Panc1 (cell line): Measurements from ENCODE around the gene SHROOM3. TPM values are rescaled to one million over a fixed set of nuclear protein-coding genes. Genes with fewer than 3 reads are reported as not detected.

Experiments used
- ATAC-seq: fragments of 200-7000 bp; cut with Tn5 transposase; 2 replicates; pipeline ENCODE4 v1.9.1; 2020; ENCODE audit warnings: mild to moderate bottlenecking, moderate library complexity
- BruUV-seq: library from RNA; stranded (reverse); fragments of 400-500 nt; replicated peaks from 2 replicates; lab custom pipeline; 2021; lab: Mats Ljungman, UMichigan
- CTCF ChIA-PET: fragments of 300-600 bp; sonication (Branson Sonifier 250); formaldehyde crosslinking; loops from one replicate; lab custom pipeline; 2022; ENCODE audit warnings: antibody characterized with exemption; lab: Charles Lee
- POLR2A ChIA-PET: fragments of 300-600 bp; sonication (Branson Sonifier 250); formaldehyde crosslinking; loops from one replicate; lab custom pipeline; 2022; ENCODE audit warnings: antibody characterized with exemption; lab: Charles Lee
- DNase-seq: peaks from one replicate; pipeline ENCODE4 v3.0.0-alpha.2; 2010; ENCODE audit warnings: low read depth, low spot score
- H3K27ac ChIP-seq: 2 replicates; pipeline ENCODE4 v1.5.1; 2011; ENCODE audit warnings: mild to moderate bottlenecking, low read length, inconsistent platforms
- H3K27me3 ChIP-seq: fragments of 200-500 bp; sonication (Bioruptor generic); 2 replicates; pipeline ENCODE4 v1.6.0; 2014; ENCODE audit warnings: low read length, inconsistent platforms; ENCODE audit not compliant: control insufficient read depth, insufficient read depth
- H3K36me3 ChIP-seq: fragments of 200-500 bp; sonication (Bioruptor generic); 2 replicates; pipeline ENCODE4 v1.5.1; 2014; ENCODE audit warnings: inconsistent platforms, mild to moderate bottlenecking, low read length, moderate library complexity; ENCODE audit not compliant: control insufficient read depth, insufficient read depth
- H3K4me1 ChIP-seq: 2 replicates; pipeline ENCODE4 v1.5.1; 2011; ENCODE audit warnings: inconsistent platforms, mild to moderate bottlenecking, low read length, moderate library complexity; ENCODE audit not compliant: control insufficient read depth, insufficient read depth
- H3K4me3 ChIP-seq, 2 experiments: 2 replicates each; pipeline ENCODE4 v1.5.1; 2011 to 2012; ENCODE audit warnings: low read depth in 2 of 2, low read length in 2 of 2, mild to moderate bottlenecking in 2 of 2, inconsistent platforms in 1 of 2, moderate library complexity in 1 of 2
- H3K9me3 ChIP-seq: fragments of 200-500 bp; sonication (Bioruptor generic); 2 replicates; pipeline ENCODE4 v1.5.1; 2014; ENCODE audit warnings: low read depth, mild to moderate bottlenecking, inconsistent platforms, low read length, moderate library complexity; ENCODE audit not compliant: control insufficient read depth, insufficient read depth
- CTCF ChIP-seq: fragments of 450-650 bp; IDR thresholded peaks from 2 replicates; pipeline ENCODE4 v1.5.1; 2017; ENCODE audit warnings: mild to moderate bottlenecking
- POLR2AphosphoS5 ChIP-seq: IDR thresholded peaks from 2 replicates; pipeline ENCODE4 v1.6.1; 2012; ENCODE audit warnings: mild to moderate bottlenecking, low read depth, low read length, moderate library complexity
- REST ChIP-seq, 2 experiments: IDR thresholded peaks; 2 replicates each; pipeline ENCODE4 v1.6.1; 2011 to 2012; ENCODE audit warnings: low read depth in 2 of 2, control low read depth in 1 of 2, low read length in 1 of 2, mild to moderate bottlenecking in 1 of 2, moderate library complexity in 1 of 2; ENCODE audit not compliant: insufficient read depth in 1 of 2
- SIN3A ChIP-seq: IDR thresholded peaks from 2 replicates; pipeline ENCODE4 v1.6.1; 2012; ENCODE audit warnings: low read depth, mild to moderate bottlenecking, low read length, moderate library complexity, borderline replicate concordance; ENCODE audit not compliant: insufficient read depth
- TCF7L2 ChIP-seq: IDR thresholded peaks from 2 replicates; pipeline ENCODE4 v1.6.1; 2011; ENCODE audit warnings: mild to moderate bottlenecking, low read depth, low read length, inconsistent platforms
- in situ Hi-C: cut with HindIII; loops from 2 replicates; pipeline ENCODE4 v1.10.0; 2016; ENCODE audit warnings: low sequenced_read_pairs, low pct_unique_long_range_greater_than_20kb
- intact Hi-C: fragments of 100-400 bp; cut with micrococcal nuclease; formaldehyde crosslinking; loops from one replicate; pipeline ENCODE4 v1.10.0; 2022; ENCODE audit not compliant: unreplicated experiment
- total RNA-seq: library from RNA; stranded (reverse); gene quantifications from one replicate; pipeline ENCODE4 v1.2.1, GENCODE V29; 2021; ENCODE audit not compliant: unreplicated experiment

SHROOM3 gene
- total RNA-seq, 1 experiment from 2014 or later = 7.2 TPM

- ChIA-PET CTCF (no interaction called here), POLR2A (no interaction called here)
- H3K27me3 ChIP-seq = no peaks in the 10 kb centered on the region
- no peak for DNase-seq
- intact Hi-C loops (no loop called here), in situ Hi-C loops (no loop called here)
- no peaks in the 10 kb centered on the region for H3K9me3 ChIP-seq
- TF ChIP-seq TCF7L2 (no peak), REST (IDR thresholded peaks at IDR 0.05; ENCODE audit: insufficient read depth in 1 of 2, low read depth in 2 of 2, low read length in 1 of 2) (no peak), CTCF (no peak), POLR2AphosphoS5 (no peak), SIN3A (no peak)
- no peaks in the 10 kb centered on the region for H3K4me1 ChIP-seq
- no peaks in the 10 kb centered on the region for H3K36me3 ChIP-seq
- ATAC-seq = no peak
- no TSS peak for BruUV-seq
- no peak overlapping the region for H3K27ac ChIP-seq
- H3K4me3 ChIP-seq = no peak overlapping the region
These were observed 24.3 kb downstream of the SHROOM3 start for GRCh38 chr4:76459291-76459723.

GRCh38 chr4:76463568-76463967 lies 28.5 kb downstream of the SHROOM3 start:
- ATAC-seq (no peak), DNase-seq (no peak)
- ChIA-PET POLR2A (no interaction called here), CTCF (no interaction called here)
- no TSS peak for BruUV-seq
- Histone ChIP-seq H3K36me3 (no peaks in the 10 kb centered on the region), H3K4me3 (no peak overlapping the region), H3K9me3 (no peaks in the 10 kb centered on the region), H3K27me3 (no peaks in the 10 kb centered on the region), H3K27ac (no peak overlapping the region), H3K4me1 (no peaks in the 10 kb centered on the region)
- intact Hi-C loops (no loop called here), in situ Hi-C loops (no loop called here)
- TF ChIP-seq TCF7L2 = no peak
- TF ChIP-seq POLR2AphosphoS5 = no peak
- TF ChIP-seq REST (IDR thresholded peaks at IDR 0.05; ENCODE audit: insufficient read depth in 1 of 2, low read depth in 2 of 2, low read length in 1 of 2) = no peak
- TF ChIP-seq SIN3A = no peak
- TF ChIP-seq CTCF = no peak
